SK-N-MC (cell line): ENCODE results near the gene IFIT5.

ENCODE experiments used
- EZH2 ChIP-seq: fragments of 200-600 bp; sonication (generic); IDR thresholded peaks from one replicate; pipeline ENCODE4 v1.6.1; 2017; ENCODE audit warnings: antibody characterized with exemption
- FOXP2 ChIP-seq: optimal IDR thresholded peaks from 2 replicates; pipeline ENCODE3; 2011; ENCODE audit warnings: mild to moderate bottlenecking, moderate library complexity; ENCODE audit not compliant: insufficient read depth; ENCODE audit errors: extremely low read length, control extremely low read depth
- POLR2AphosphoS5 ChIP-seq: IDR thresholded peaks from 2 replicates; pipeline ENCODE4 v1.6.1; 2012; ENCODE audit warnings: mild to moderate bottlenecking, low read depth, low read length, borderline replicate concordance

GRCh38 chr10:89395141-89395540 lies 19.2 kb upstream of the IFIT5 start:
- TF ChIP-seq EZH2 (no peak), FOXP2 (no peak), POLR2AphosphoS5 (no peak)
